GM18505 (cell line): ENCODE measurements around the gene PGC.

Experiments
- ATAC-seq: cut with Tn5 transposase; IDR thresholded peaks from one replicate; pipeline ENCODE4 v1.9.1; 2021; ENCODE audit not compliant: unreplicated experiment
- POLR2A ChIP-seq: IDR thresholded peaks from 4 replicates; pipeline ENCODE4 v1.6.1; 2011; ENCODE audit warnings: borderline replicate concordance; ENCODE audit not compliant: insufficient read depth, insufficient read length; ENCODE audit errors: extremely low read depth

PGC gene

DNA sequence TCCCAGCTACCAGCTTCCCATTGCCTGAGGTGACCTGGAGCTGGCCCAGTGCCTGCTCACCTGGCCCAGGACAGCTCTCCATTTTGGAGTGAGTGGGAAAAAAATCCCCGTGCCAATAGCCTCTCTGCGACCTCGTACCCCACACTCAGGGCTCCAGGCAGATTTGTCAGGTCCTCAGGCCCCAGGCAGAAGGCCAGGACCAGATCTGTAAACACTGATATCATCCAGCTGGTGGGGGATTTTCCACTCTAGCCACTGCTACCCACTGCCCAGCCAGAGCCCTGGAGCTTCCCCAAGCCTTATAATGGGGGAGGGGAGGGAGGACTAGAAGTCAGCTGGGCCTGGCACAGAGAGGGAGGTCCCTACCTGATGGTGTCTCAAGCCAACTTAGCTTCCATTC, 1.3 kb upstream of the PGC start:
- no peak for ATAC-seq
- no peak for TF ChIP-seq POLR2A

DNA sequence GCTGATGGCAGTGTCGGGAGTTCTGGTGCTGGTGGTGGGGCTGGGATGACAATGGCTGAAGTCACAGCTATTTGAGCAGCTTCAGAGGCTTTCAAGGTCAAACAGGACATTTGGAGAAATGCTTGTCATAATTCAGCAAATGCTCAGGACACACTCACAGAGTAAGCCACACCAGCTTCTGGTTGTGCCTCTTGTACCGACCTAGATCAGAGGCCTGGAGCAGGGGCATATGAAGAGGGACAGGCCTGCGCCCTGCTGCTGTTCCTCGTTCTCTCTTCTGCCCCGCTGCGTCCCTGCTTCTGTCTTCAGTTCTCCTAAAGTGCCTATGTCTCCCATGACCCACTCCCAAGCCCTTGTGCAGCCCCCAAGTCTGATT, 893 bp upstream of the PGC start:
- no peak for ATAC-seq
- TF ChIP-seq POLR2A: no peak

DNA sequence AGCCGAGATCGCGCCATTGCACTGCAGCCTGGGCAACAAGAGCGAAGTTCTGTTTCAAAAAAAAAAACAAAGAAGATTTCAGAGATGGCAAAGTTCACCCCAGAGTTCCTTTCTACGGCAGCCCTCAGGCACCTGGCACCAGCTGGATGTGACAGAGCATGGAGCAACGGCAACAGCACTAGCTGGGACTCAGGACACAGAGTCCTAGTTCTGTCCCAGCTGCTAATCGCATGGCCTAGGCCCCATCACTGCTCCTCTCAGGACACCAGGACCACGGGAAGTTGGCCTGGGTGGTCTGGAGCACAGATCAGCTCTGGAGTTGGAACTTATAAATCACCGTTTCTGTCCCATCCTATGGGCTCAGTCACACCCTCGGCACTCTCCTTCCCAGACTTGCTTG, 1.1 kb downstream of the PGC start:
- no peak for ATAC-seq
- TF ChIP-seq POLR2A: no peak

DNA sequence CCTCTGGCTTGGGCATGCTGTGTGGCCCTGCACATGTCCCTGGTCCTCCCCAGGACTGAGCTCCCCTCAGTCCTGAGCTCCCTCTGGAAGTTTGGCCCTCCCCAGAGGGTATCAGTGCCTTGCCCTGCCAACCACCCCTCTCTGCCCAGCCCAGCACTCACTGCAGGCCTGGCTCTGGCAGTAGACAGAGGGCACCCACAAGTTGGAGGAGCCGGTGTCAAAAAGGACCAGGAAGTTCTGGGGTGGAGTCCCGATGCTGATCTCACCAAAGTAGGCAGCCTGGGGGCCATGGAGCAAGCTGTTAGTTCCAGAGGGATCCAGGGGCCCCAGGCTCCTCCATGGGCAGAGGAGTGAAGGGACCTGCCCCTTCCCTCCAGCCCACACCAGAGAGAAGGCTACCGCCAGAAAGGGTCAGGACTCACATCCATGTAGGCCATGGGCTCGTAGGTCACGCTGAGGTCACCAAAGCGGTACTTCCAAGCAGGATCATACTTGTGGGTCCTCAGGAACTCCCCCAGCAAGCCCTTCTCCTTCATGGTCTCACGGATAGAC, 2.9 kb downstream of the PGC start:
- no peak for ATAC-seq

DNA sequence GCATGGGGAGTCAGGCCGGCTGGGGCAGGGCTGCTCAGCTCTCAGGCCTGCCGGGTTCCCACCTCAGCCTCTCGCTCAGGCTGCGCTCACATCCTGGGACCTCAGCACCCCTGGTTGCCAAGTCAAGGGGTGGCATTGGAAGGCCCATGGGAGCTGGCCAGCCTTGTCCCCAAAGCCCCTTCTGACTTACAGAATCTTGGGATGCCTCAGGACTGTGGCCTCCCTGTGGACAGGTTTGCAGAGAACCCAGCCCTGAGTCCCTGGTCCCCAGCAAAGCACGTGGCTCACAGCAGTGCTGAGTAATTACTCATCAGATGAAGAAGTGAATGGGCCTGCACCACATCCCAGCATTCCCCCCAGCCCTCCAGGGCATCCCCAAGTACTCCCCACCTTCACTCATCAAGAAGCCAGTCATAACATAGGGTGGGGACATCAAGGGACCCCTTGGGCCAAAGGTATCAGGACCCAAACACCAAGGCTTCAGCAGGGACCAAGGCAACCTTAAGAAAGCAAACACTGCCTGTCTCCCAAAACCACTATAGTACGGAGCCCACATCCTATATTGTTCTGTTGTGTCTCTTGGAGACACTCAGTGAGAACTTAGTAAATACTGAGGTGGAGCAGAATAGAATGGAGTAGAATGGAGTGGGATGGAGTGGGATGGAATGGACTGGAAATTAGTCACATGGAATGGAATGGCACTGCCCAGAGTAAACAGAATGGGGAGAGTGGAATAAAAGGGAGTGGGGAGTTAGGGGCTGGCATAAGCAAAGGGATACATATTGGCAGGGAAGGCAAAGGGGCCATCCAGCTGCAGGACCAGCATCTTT, 3.6 kb downstream of the PGC start:
- no peak for ATAC-seq
- TF ChIP-seq POLR2A: no peak

More for the DNA sequence above, 2.9 kb downstream of the PGC start:
- TF ChIP-seq POLR2A: no peak

DNA sequence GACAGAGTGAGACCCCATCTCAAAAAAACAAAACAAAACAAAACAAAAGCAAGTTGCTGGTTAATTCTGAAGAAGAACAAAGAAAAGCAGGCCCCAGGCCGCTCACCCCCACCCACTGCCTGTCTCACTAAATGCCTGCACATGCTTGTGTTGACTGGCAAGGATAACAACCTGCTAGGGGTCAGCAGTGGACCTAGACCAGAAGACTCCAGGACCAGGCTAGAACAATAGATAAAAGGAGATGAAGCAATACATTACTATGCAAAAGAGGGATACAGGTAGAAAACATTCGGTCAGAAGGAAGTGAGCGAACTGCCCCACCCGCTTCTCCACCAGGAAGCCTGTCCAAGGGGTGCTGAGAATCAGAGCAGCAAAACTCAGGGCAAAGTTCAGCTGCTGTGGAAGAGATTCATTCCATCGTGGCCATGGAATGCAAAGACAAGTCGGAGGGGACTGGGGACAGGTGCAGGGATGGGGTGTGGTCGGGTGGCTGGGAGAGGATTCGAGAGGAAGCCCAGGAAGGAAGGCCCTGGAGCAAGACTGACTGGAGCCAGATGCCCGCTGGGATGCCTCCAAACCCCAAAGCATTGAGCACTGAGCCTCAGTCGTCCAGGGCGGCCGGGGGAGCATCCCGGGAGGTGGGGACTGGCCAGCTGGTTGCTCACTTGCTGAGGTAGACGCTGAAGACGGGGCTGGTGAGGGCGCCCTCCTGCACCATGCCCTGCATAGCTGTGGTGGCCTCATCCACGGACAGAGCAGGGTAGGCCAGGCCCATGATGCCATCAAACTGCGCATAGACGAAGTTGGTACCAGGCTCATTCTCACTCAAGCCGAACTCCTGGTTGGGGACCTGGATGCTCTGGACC, 5.3 kb downstream of the PGC start:
- no peak for TF ChIP-seq POLR2A
- no peak for ATAC-seq

DNA sequence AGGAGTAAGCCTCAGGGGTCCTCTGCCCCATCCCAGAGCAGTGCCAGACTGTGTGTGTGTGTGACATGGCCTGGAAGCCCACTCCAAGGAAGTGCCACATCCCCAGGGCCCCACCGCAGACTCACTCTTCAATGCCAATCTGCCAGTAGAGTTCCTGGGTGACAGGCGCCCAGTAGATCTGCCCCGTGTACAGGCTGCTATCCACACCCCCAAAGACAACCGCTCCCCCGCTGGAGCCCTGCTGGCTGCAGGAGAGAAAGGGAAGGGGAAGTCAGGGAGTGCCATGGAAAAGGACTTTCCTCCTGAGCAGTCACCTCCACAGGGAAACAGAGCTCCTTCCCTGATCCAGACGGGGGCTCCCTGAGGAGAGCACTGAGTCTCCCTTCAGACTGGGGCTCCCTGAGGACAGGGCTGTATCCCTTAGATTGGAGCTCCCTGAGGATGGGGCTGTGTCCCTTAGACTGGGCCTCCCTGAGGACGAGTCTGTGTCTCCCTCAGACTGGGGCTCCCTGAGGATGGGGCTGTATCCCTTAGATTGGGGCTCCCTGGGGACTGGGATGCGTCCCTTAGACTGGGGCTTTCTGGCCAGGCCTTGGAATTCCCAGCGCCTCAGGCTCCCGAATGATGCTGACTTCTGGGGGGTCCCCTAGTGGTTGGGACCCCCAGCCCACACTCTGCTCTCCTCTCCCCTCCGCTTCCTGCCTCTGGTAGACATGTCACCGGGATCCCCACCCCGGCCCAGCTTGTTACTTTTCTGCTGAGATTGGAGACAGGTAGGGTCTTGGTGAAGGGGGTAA, 6.6 kb downstream of the PGC start:
- no peak for TF ChIP-seq POLR2A
- ATAC-seq: no peak

DNA sequence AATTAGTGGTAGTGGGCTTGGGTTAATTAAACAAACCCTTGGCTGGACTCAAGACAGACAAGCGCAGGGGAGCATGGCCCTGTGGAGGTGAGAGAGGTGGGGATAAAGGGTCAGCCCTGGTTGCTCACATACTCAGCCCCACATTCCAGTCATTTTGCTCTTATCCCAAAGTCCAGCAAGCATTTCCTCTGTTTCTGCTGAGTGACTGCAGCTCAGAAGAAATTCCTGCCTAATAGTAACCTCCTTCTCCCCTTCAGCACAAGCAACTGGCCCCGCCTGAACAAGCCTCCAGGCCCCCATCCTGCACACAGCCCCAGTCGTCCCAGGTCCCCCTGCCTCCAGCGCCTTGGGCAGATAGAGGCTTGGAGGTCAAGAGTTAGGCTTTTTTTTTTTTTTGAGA, 8.2 kb downstream of the PGC start:
- no peak for TF ChIP-seq POLR2A
- ATAC-seq: no peak

DNA sequence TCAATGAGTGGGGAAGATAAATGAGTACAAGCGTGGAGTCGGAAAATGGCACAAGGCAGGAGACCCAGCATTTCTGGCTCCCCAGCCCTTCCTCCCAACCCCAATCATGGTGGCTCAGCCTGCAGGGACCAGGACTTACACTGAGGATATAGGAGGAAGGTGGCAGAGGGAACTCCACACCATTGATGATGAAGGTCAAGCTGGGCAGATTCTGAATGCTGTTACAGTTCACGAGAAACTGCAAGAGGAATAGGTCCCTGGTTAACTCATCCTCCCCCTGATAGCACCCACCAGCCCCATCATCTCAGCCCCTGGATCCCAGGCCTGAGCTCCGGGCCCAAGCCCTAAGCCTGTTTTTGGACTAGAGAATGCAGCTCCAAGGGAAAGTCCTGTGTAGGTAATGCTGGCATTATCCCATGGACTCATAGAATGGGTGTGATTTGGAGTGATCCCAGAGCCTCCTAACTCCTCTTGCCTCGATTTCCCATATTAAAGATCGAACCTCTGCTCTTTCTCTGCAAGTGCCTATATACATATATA, 9.5 kb downstream of the PGC start:
- no peak for TF ChIP-seq POLR2A
- ATAC-seq: no peak

DNA sequence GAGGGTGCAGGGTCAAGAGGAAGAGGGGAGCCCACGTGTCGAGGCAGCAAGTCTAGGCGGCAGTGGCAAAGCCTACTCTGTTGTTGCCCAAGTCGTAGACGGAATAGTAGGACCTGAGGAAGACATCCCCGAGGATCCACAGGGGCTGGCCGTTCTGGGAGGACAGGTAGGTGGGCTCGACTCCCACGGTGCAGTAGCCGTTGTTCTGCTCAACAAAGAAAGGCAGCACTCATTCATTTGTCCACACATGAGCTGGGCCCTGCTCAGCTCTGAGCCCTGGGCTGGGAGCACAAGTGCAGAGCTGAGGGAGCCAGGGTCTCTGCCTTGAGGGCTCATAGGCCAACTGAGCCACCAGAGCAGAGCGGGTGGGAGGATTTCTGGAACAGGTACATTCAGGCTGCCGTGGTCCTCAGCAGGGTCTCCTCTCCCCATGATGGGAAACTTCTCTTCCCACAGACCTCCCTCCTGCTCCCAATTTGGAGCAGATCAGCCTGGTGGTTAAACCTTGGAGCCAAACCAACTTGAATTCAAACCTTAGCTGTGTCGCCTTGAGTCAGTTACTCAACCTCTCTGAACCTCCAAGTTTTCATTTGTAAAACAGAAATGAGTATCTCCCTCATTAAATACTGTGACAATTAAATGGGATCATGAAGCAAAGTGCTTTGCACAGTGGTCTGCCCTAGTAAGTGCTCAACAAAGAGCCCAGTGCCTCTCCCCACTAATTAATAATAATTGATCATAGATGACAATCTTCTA, 10.2 kb downstream of the PGC start:
- no peak for TF ChIP-seq POLR2A
- no peak for ATAC-seq

DNA sequence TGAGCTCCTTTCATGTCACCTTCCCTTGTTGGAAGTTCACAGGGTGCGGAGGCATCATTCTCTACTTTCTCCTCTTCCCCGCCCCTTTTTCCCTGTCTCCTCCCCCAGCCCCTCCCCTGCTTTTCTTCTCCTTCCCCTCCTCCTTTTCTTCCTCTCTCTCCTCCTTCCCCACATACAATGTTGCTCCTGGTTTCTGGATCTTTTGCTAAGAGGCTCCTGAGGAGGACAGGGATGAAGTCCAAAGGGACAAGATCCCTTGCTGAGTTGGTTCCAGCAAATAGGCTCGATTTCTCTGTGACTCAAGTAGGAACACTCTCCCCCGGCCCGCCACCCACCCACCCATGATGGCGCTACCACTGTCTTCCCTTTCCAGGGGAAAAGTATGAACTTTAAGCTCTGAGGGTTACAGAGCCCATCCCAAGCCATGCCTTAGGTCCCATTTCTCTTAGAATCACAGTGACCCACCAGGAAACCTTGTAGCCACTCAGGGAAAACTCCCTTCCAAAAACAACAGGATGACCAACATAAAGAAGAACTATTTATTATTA, 10.9 kb downstream of the PGC start:
- no peak for ATAC-seq
- TF ChIP-seq POLR2A: no peak
